ENCODE measurements around the gene WNT3A. TPM values are rescaled to one million over a fixed set of nuclear protein-coding genes. Genes with fewer than 3 reads are reported as not detected.

The WNT3A gene
- total RNA-seq, 1 donor from 2014 or later = not detected

DNA sequence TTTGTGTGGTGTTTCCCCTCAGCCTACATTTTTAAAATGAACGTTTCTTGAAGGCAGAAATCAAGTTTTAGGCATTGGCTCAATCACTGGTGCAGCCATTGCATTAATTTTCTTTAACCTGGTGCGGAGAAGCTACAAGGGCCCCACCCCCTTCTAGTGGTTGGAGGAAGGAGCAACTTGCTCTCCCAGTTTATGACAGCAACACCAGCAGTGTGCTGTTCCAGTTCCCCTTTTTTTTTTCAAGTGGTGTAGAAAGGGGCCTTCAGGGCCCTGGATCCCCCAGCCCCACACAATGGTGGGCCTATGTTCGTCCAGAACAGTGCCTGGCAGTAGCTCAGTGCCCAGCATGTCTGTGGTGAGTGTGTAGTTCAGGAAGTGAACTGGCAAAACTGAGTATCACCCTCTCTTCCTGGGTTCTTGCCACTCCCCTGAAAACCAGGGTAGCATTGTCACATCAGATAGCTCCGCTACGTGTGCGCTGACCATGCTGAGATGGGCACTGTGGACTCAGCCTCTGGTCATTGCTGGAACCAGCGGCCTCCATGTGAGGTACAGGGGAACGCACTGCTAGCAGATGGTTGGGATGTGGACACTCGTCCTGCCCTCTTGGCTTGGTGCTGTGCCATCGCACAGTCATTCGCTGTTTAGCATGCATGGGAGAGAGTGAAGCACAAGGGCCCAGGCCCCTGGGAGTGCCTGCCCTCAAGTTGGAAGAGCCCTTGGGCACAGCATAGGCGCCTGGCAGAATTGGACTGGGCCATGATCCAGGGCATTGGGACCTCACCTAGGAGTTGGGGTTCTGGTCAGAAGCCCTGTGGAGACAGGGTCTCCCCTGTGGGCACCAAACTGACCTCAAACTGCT lies 83.0 kb downstream of the WNT3A start:
- intact Hi-C loops (cut with micrococcal nuclease) = loop anchor here (10.0 kb wide), 1 partner anchor 325 kb away; no protein-coding TSS in a partner anchor
- Mint-ChIP-seq H3K4me3 (ENCODE audit: low read depth) (no peak overlapping the region), H3K9me3 (peaks cover 8% of the 10 kb centered on the region), H3K27me3 (ENCODE audit: low read depth) (no peaks in the 10 kb centered on the region), H3K36me3 (ENCODE audit: low read depth) (peaks cover 81% of the 10 kb centered on the region), H3K27ac (no peak overlapping the region), H3K4me1 (ENCODE audit: low read depth) (peaks cover 53% of the 10 kb centered on the region)
- DNase-seq (ENCODE audit: low spot score) = no peak

DNA sequence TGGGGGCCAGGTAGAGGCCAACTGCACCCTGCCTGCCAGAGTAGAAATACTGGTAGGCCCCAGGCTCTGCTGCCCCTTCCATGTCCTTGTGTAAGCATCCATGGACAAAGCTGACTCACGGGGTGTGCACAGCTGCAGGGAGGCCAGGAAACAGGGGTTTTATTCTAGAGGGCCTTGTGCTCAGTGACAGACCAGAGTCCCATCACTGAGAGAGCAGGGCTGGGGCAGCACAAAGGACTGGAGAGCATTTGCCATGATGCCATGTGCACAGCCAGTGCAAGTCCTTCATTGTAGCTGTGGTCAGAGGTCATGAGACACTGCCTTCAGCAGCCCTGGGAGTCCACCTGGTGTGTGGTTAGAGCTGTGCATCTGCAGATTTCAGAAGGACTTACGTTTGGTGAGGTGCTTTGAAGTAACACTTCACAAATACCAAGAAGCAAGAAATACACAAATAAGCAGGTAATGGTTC lies 83.8 kb downstream of the WNT3A start:
- no peak for DNase-seq (ENCODE audit: low spot score)

DNA sequence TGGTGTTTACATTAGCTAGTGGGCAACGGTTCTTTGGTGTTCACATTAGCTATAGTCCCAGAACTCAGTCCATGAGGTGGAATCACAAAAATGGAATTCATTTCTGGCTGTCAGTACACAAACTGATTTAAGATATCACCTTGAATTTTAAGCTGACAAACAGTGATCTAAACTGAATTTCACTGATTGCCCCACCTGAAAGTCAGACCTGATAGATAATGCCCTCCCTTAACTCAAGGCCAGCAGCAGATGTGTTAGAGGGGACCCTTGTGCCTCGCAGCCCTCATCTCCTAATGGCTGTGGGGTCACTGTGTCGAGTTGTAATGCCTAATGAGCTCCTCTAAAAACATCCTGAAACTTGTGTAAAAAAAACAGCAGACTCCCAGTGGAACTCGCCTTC lies 84.3 kb downstream of the WNT3A start:
- H3K9me3 Mint-ChIP-seq = peaks cover 17% of the 10 kb centered on the region
- H3K4me3 Mint-ChIP-seq (ENCODE audit: low read depth) = no peak overlapping the region
- H3K4me1 Mint-ChIP-seq (ENCODE audit: low read depth) = peaks cover 45% of the 10 kb centered on the region
- peaks cover 86% of the 10 kb centered on the region for H3K36me3 Mint-ChIP-seq (ENCODE audit: low read depth)
- no peak overlapping the region for H3K27ac Mint-ChIP-seq
- intact Hi-C loops (cut with micrococcal nuclease) = no loop called here
- no peaks in the 10 kb centered on the region for H3K27me3 Mint-ChIP-seq (ENCODE audit: low read depth)
- no peak for DNase-seq (ENCODE audit: low spot score)

More for the DNA sequence above, 83.8 kb downstream of the WNT3A start:
- H3K9me3 Mint-ChIP-seq = peaks cover 16% of the 10 kb centered on the region
- H3K4me1 Mint-ChIP-seq (ENCODE audit: low read depth) = peaks cover 45% of the 10 kb centered on the region
- H3K36me3 Mint-ChIP-seq (ENCODE audit: low read depth) = peaks cover 82% of the 10 kb centered on the region
- H3K27ac Mint-ChIP-seq = no peak overlapping the region
- intact Hi-C loops (cut with micrococcal nuclease) = no loop called here
- H3K27me3 Mint-ChIP-seq (ENCODE audit: low read depth) = no peaks in the 10 kb centered on the region
- no peak overlapping the region for H3K4me3 Mint-ChIP-seq (ENCODE audit: low read depth)

DNA sequence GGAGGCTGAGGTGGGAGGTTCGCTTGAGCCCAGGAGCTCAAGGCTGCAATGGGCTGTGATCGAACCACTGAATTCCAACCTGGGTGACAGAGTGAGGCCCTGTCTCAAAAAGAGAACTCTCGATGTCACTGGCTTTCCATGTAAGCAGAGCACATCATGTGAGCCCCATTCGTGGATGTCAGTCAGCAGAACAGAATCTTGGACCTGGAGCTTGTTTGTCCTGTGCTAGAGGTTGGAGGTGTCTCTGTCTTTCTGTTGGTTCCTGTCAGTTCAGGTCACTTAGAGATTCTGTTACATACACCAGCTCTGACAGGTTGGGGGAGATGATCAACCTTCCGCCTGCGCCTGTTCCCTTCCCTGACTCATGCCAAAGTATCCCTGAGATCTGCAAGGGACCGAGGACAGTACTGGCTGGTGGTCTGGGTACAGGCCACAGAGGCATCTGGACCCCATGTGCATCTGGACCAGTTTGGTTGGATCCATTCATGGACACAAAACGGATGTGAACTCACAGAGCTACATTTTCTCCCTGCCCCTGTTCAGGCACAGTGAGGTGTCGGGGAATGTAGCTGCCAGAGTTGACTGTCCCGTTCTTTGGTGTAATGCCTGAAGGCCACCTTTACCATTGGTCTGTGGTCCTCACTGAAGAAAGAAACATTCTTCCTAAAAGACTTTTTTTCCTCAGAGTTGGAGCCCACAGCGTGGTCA lies 85.7 kb downstream of the WNT3A start:
- Mint-ChIP-seq H3K27ac (no peak overlapping the region), H3K9me3 (peaks cover 17% of the 10 kb centered on the region)

DNA sequence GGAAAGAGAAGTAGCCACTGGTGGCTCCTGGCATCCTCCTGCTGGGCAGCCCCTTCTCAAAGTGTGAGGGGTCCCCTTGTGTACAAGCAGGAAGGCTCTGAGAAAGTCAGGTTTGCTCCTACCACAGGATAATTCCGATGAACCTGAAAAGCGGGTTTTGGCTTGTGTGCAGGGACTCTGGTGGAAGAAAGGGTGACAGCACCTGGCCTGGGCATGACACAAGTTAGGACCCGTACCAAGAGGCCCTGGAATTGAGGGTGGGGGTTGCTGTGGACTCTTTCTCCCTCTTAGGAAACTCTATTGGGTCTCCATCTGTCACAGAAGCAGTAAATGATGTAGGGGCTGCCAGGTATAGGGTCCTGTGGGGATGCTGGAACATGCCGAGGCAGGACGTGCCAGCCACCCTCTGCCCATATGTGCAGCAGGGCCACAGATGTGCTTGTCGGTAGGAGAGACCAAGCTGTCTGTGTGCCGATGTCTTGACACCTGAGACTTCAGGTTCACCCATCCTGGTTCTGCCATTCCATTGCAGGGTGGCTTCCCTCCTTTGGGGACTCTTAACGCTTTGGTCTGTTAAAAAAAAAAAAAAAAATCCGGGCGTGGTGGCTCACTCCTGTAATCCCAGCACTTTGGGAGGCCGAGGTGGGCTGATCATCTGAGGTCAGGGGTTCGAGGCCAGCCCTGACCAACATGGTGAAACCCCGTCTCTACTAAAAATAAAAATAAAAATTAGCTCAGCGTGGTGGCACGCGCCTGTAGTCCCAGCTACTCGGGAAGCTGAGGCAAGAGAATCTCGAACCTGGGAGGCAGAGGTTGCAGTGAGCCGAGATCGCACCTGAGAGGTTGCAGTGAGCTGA lies 86.5 kb downstream of the WNT3A start:
- no peaks in the 10 kb centered on the region for H3K27me3 Mint-ChIP-seq (ENCODE audit: low read depth)
- H3K27ac Mint-ChIP-seq = no peak overlapping the region
- peaks cover 17% of the 10 kb centered on the region for H3K9me3 Mint-ChIP-seq
- peaks cover 27% of the 10 kb centered on the region for H3K4me1 Mint-ChIP-seq (ENCODE audit: low read depth)
- DNase-seq (ENCODE audit: low spot score) = no peak
- intact Hi-C loops (cut with micrococcal nuclease) = no loop called here
- H3K4me3 Mint-ChIP-seq (ENCODE audit: low read depth) = no peak overlapping the region
- peaks cover 93% of the 10 kb centered on the region for H3K36me3 Mint-ChIP-seq (ENCODE audit: low read depth)

More for the DNA sequence above, 85.7 kb downstream of the WNT3A start:
- H3K4me3 Mint-ChIP-seq (ENCODE audit: low read depth) = no peak overlapping the region
- no peaks in the 10 kb centered on the region for H3K27me3 Mint-ChIP-seq (ENCODE audit: low read depth)
- peaks cover 35% of the 10 kb centered on the region for H3K4me1 Mint-ChIP-seq (ENCODE audit: low read depth)
- DNase-seq (ENCODE audit: low spot score) = no peak
- H3K36me3 Mint-ChIP-seq (ENCODE audit: low read depth) = peaks cover 93% of the 10 kb centered on the region
- intact Hi-C loops (cut with micrococcal nuclease) = no loop called here

DNA sequence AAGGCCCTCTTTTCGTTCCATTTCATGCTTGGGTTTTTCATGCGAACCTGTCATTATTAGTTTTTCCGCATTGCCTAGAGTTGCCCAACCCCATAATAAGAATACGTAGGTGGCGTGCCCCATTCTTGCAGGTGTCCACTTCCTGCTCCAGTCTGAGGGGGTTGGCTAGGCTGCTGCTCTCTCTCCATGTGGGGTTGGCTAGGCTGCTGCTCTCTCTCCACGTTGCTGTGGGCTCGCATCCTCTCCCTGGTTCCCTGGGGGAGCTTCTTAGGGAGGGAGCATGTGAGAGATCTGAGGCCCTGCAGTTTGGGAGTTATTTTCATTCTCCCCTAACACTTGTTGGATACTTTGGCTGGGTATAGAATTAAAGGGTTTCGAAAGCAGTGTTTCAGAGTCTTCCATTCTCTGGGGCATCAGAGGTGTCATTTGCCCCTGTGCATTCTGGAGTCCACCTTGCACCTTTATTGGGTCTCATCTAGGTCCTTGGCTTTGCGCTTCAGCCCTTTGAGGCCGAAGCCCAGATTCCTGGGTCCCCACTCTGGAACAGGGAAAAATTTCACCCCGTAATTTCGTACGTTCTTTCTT lies 87.7 kb downstream of the WNT3A start:
- DNase-seq (ENCODE audit: low spot score) = no peak
- H3K36me3 Mint-ChIP-seq (ENCODE audit: low read depth) = peaks cover 92% of the 10 kb centered on the region
- H3K27me3 Mint-ChIP-seq (ENCODE audit: low read depth) = no peaks in the 10 kb centered on the region
- intact Hi-C loops (cut with micrococcal nuclease) = no loop called here
- H3K27ac Mint-ChIP-seq = no peak overlapping the region
- H3K9me3 Mint-ChIP-seq = peaks cover 17% of the 10 kb centered on the region
- peaks cover 16% of the 10 kb centered on the region for H3K4me1 Mint-ChIP-seq (ENCODE audit: low read depth)
- H3K4me3 Mint-ChIP-seq (ENCODE audit: low read depth) = no peak overlapping the region

DNA sequence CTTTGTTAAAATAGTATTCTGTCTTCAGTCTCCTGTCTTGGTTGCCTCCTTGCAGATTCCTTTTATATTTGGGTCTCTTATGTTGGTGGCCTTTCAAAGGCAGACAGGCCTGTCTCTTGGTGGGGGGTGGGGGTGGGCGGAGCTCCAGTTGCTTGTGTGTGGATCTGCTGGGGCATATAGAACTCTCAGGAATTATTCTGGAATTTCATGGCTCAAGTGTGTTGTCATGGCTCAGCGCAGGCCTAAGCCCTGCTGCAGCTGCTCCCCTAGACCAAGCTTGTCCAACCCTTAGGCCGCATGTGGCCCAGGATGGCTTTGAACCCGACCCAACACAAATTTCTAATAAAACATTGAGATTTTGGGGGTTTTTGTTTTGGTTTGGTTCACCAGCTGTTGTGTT lies 88.4 kb downstream of the WNT3A start:
- intact Hi-C loops (cut with micrococcal nuclease) = no loop called here
- H3K4me3 Mint-ChIP-seq (ENCODE audit: low read depth) = no peak overlapping the region
- no peak for DNase-seq (ENCODE audit: low spot score)
- H3K27ac Mint-ChIP-seq = no peak overlapping the region
- H3K9me3 Mint-ChIP-seq = peaks cover 17% of the 10 kb centered on the region
- H3K36me3 Mint-ChIP-seq (ENCODE audit: low read depth) = peaks cover 94% of the 10 kb centered on the region
- H3K27me3 Mint-ChIP-seq (ENCODE audit: low read depth) = no peaks in the 10 kb centered on the region
- H3K4me1 Mint-ChIP-seq (ENCODE audit: low read depth) = peaks cover 13% of the 10 kb centered on the region

DNA sequence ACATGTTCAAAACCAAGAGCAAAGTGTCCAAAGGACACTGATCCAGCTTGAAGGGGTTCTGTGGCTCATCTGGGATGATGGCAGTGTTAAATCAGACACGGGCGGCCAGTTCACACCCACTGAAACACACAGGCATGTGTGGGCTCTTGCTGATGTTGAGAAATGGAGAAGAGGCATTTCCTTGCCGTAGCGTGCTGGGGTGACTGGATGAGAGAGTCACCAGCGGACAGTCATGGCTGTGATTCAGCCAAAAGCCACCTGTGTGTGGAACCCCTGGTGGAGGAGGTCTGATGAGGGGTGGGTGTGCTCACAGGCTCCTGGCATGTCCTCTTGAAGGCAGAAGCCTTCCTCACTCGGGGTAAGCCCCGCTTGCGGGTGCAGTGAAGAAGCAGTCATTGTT lies 89.1 kb downstream of the WNT3A start:
- peaks cover 92% of the 10 kb centered on the region for H3K36me3 Mint-ChIP-seq (ENCODE audit: low read depth)
- no peak overlapping the region for H3K4me3 Mint-ChIP-seq (ENCODE audit: low read depth)
- peaks cover 17% of the 10 kb centered on the region for H3K9me3 Mint-ChIP-seq
- intact Hi-C loops (cut with micrococcal nuclease) = no loop called here
- peaks cover 11% of the 10 kb centered on the region for H3K4me1 Mint-ChIP-seq (ENCODE audit: low read depth)
- H3K27me3 Mint-ChIP-seq (ENCODE audit: low read depth) = no peaks in the 10 kb centered on the region
- no peak for DNase-seq (ENCODE audit: low spot score)
- H3K27ac Mint-ChIP-seq = no peak overlapping the region

DNA sequence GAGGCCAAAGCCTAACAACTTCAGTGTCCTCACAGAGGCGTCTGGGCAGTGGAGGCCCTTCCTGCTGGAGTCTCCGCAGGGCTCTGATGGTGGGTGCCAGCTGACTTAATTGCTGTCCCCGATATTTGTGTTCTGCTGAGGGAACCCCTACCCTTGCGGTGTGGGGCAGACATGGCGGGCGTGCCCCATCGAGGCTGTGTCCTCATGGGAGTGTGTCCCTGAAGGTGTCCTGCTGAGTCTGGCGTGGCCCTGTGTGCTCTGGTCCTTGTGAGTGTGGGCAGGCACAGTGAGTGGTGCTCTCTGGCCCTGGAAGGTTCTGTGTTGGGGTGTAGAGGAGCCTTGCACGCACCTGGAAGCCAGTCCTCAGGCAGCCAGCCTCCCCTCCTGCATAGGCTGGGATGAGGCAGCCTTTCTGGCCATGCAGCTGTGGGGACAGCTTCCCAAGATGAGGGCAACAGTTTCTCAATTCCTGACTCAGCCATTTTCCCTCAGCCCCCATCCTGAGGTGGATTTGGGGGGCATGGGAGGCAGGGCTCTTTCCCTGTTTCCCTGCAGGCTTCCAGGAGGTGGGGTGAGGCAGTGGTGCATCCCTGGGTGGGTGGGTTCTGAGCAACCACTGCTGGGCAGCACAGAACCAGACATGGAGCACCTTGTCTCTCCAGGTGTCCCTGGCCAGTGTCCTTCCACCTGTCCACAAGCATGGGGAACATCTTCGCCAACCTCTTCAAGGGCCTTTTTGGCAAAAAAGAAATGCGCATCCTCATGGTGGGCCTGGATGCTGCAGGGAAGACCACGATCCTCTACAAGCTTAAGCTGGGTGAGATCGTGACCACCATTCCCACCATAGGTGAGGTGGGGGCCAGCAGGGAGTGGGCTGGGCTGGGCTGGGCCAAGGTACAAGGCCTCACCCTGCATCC lies 89.9 kb downstream of the WNT3A start:
- peaks cover 17% of the 10 kb centered on the region for H3K9me3 Mint-ChIP-seq
- intact Hi-C loops (cut with micrococcal nuclease) = no loop called here
- peaks cover 8% of the 10 kb centered on the region for H3K4me1 Mint-ChIP-seq (ENCODE audit: low read depth)
- no peak overlapping the region for H3K4me3 Mint-ChIP-seq (ENCODE audit: low read depth)
- no peaks in the 10 kb centered on the region for H3K27me3 Mint-ChIP-seq (ENCODE audit: low read depth)
- DNase-seq (ENCODE audit: low spot score) = no peak
- H3K36me3 Mint-ChIP-seq (ENCODE audit: low read depth) = peaks cover 92% of the 10 kb centered on the region
- no peak overlapping the region for H3K27ac Mint-ChIP-seq

DNA sequence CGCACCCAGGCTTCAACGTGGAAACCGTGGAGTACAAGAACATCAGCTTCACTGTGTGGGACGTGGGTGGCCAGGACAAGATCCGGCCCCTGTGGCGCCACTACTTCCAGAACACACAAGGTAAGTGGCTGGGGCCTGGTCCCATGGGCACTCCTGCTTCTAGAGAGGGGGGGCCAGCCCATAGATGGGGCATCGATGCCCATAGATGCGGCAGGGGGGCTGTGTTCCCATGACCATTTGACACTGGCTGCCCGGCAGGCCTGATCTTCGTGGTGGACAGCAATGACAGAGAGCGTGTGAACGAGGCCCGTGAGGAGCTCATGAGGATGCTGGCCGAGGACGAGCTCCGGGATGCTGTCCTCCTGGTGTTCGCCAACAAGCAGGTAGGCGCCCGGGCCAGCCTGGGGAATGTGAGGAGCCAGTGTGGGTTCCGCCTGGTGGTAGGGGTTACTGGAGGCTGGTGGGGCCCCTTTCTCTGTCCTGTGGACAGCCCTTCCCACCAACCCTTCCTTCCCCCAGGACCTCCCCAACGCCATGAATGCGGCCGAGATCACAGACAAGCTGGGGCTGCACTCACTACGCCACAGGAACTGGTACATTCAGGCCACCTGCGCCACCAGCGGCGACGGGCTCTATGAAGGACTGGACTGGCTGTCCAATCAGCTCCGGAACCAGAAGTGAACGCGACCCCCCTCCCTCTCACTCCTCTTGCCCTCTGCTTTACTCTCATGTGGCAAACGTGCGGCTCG lies 90.7 kb downstream of the WNT3A start:
- Mint-ChIP-seq H3K9me3 (peaks cover 17% of the 10 kb centered on the region), H3K36me3 (ENCODE audit: low read depth) (peaks cover 84% of the 10 kb centered on the region), H3K27ac (no peak overlapping the region), H3K27me3 (ENCODE audit: low read depth) (no peaks in the 10 kb centered on the region), H3K4me3 (ENCODE audit: low read depth) (no peak overlapping the region), H3K4me1 (ENCODE audit: low read depth) (peaks cover 8% of the 10 kb centered on the region)
- intact Hi-C loops (cut with micrococcal nuclease) = no loop called here
- no peak for DNase-seq (ENCODE audit: low spot score)

DNA sequence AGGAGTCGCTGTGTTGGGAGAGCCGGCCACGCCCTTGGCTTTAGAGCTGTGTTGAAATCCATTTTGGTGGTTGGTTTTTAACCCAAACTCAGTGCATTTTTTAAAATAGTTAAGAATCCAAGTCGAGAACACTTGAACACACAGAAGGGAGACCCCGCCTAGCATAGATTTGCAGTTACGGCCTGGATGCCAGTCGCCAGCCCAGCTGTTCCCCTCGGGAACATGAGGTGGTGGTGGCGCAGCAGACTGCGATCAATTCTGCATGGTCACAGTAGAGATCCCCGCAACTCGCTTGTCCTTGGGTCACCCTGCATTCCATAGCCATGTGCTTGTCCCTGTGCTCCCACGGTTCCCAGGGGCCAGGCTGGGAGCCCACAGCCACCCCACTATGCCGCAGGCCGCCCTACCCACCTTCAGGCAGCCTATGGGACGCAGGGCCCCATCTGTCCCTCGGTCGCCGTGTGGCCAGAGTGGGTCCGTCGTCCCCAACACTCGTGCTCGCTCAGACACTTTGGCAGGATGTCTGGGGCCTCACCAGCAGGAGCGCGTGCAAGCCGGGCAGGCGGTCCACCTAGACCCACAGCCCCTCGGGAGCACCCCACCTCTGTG lies 91.6 kb downstream of the WNT3A start:
- intact Hi-C loops (cut with micrococcal nuclease) = no loop called here
- Mint-ChIP-seq H3K4me1 (ENCODE audit: low read depth) (peaks cover 10% of the 10 kb centered on the region), H3K9me3 (peaks cover 17% of the 10 kb centered on the region), H3K27me3 (ENCODE audit: low read depth) (no peaks in the 10 kb centered on the region), H3K4me3 (ENCODE audit: low read depth) (no peak overlapping the region), H3K36me3 (ENCODE audit: low read depth) (peaks cover 74% of the 10 kb centered on the region), H3K27ac (no peak overlapping the region)
- DNase-seq (ENCODE audit: low spot score) = no peak

Measured in activated T-helper 2 cell treated with anti-CD3 and anti-CD28 coated beads, Interferon-gamma antibody, Interleukin-2, Interleukin-4, amounts not matched to agents 10 μg/mL and 5 μg/mL and 100 μg/mL, durations not matched to agents 14 hours and 24 hours and 36 hours (primary cell).